ENCODE results near the gene ARHGEF6.
"Not testable (repeated sequence)": the region's sequence is repeated elsewhere in the genome, so short reads cannot be mapped to it uniquely, and the experiment has no call there.

ARHGEF6 gene

DNA sequence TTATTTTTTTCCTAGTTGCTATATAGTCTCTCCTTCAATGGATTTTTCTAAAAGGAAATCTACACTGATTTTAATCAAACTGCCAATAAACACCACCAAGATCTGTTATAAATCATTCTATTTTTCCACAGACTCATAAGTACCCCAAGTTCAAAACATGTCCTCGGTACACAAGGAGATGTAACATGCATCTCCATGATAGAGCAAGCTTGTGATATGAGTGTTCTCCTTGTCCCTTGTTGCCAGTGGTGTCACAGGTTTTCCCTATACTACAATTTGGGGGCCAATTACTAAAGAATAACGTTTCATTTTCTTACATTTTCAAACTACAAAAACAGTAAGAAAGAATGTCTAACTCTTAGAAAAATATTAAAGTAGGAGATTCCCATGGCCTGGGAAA is 491 bp downstream of the ARHGEF6 start:
- no peak for DNase-seq

DNA sequence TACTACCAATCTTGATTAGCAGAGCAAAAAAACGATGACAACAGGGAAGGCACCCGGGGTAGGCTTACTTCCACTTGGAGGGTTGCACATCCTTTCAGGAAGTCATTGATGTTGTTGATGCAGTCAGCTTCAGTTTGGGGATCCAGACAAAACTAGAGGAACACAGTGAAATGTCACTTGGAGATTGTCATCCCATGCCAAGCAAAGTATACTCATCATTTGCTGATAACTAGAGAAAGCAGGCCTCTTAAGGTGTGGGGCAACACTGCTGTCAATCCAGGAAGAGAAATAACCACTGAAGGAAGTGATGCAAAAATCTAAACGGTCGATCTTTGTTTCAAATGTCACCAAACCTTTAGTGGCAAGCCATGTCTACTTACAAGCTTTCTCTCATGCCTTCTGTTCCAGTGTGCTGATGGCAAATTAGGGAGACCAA is 1.4 kb downstream of the ARHGEF6 start:
- DNase-seq: no peak

GRCh38 chrX:136778916-136779315 is 1.8 kb downstream of the ARHGEF6 start:
- DNase-seq: no peak

- DNase-seq: no peak
Measured at GRCh38 chrX:136778020-136778419, 2.7 kb downstream of the ARHGEF6 start.

- no peak for DNase-seq
Measured at GRCh38 chrX:136773648-136774047, 7.1 kb downstream of the ARHGEF6 start.

- DNase-seq: not testable (repeated sequence)
Measured at GRCh38 chrX:136771869-136772268, 8.9 kb downstream of the ARHGEF6 start.

DNA sequence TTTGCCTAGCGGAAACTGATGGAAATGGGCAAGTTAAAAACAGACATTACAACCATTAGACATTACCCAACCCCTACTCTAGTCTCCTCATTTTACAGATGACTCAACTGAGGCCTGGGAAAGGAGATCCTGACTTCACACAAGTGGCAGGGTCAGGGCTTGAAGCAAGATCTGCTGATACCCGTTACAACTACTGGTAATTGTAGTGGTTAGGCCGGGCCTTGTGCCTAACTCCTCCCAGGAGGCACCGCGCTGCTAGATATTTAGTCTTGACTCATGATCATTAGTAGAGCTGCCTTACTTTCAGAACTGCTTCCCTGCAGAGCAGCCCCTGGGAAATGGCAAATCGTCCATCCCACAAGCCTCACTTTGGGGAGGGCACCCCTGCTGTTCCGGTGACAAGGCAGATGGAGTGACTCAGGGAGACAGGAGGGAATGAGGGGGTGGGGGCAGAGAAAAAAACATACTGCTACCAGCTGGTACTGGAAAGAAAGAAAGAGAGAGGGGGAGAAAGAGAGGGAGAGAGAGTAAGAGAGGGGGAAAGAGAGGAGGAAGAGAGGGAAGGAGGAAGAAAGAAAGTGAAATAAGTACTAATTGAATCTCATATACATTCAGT is 12.2 kb downstream of the ARHGEF6 start:
- peak; percentile 93 for DNase-seq

DNA sequence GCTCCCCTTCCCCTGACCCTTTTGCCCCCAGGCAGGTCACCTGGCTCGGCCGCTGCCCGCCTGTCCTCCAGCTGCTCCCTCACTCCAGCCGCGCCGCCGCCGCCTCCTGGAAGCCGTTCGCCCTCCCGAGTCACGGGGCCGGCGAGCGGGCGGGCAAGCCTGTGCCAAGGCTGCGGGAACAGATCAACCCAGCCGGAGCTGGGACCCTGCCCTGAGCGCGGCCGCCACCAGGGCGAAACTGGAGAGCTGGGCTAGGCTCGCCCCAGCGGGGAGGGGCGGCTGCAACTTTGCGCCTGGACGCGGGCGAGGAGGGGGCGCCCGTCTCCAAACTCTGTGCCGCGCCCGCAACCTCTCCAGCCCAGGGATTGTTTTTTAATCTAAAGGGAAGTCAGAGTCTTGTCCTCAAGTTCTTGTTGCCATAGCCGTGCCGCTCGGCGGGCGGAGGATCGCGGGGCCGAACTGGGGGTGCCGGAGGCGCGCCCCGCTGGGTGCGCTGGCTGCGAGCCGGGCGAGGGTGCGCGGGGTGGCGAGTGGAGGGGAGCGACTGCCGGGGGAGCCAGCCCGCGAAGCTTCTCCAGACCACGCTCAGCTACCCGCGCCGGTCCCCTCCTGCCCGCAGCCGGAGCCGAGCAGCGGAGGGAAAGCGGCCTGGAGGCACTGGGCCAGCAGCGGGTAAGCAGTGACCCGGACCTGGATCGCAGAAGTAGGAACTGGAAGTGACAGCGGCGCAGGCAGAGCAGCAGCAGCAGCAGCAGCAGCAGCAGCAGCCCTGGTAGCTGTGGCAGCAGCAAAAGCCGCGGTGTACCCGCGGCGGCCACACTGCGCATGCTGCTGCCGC is 13.4 kb downstream of the ARHGEF6 start:
- peak; percentile 59 for DNase-seq

DNA sequence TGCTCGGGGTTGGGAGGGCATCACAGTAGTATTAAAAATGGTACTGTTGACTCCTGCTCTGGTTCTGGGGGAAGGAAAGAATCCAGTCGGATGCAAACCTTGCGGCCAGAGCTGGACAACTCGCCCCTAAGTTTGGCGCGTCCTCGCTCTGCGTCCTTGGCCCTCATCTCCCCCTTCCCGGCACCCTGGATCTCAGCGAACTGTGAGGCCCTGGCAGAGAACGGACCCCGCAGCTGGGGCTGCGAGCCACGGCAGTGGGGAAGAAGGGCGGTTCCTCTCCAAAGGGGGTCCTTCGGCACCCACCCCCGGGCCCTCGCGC is 14.0 kb downstream of the ARHGEF6 start:
- DNase-seq: no peak

DNA sequence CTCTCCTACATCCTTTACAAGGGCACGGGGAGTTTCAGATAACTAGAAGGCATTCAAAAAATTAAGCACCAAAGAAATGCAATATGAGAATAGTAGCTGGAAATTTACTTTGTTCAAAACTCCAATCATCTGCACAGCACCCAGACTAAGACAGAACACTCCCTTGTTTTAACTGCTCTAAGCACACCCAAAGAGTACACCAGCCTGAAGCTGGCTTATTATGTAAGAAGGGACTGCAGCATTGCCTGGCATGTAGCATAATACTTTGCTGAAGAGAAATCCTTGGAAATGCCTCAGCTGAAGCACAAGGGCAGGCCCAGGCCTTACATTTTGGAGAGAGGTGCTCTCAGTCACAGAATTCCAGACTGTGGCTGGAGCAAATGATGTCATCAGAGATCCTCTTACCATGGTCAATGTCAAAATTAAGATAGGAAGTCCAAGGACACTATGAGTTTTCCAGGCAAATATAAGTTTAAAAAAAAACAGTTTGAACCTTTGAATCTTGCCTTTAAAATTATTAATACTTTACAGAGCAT is 14.8 kb downstream of the ARHGEF6 start:
- no peak for DNase-seq

- DNase-seq: no peak
Measured at GRCh38 chrX:136764206-136764605, 16.5 kb downstream of the ARHGEF6 start.

GRCh38 chrX:136762820-136763452 is 17.8 kb downstream of the ARHGEF6 start:
- no peak for DNase-seq

DNA sequence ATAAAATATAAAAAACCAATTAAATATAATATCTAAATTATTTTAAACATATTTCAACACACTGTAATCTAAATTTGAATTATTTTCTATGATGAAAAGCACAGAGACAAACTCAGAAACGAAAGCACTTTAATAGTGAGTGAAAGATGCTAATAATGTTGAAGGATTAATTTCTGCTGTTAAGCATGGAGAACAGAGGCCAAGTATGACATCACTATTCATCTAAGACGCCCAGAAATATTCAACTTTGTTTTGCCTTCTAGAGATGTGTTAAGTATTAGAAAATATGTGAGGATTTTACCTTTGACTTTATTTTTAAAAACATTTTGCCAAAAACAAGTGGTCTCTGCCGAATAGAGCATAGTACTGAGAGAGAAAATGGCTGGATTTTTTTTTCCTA is 19.3 kb downstream of the ARHGEF6 start:
- no peak for DNase-seq

GRCh38 chrX:136759968-136760367 is 20.8 kb downstream of the ARHGEF6 start:
- DNase-seq: no peak

DNA sequence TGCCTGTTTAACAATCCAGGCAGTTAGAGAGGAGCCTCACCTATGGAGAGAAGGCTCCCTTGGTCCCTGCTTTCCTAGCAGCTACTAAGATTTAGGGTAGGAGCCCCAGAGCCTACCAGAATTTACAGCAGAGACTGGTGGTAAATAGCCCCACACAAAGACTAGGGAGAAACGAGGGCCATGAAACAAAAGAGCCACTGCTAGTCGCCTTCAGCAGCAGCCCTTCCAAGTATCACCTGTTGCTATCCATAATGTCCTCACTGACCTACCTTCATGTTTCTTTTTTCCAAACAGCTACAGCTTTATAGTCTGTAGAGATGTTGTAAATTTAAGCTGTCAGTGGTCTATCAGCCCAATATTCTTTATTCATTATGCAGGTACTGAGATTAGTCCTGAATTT is 25.3 kb downstream of the ARHGEF6 start:
- no peak for DNase-seq

GRCh38 chrX:136754651-136755050 is 26.1 kb downstream of the ARHGEF6 start:
- no peak for DNase-seq

DNA sequence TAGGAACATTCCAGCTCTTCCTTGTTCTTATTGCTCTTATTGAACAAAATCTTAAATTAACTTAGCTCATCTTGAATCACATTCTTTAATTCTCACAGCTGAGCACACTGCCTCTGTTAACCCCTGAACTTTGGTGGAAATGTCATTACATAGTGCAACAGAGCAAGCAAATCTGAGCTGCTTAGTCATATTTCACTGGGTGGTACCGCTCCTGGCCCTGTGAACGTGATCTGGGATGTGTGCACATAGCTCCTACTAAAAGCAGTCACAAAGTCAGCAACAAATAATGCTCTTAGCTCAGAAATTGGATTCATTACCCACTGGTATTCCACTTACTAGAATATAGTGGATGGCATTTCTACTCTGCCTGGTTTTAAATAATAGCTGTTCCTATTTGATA is 27.9 kb downstream of the ARHGEF6 start:
- no peak for DNase-seq

- no peak for DNase-seq
Measured at GRCh38 chrX:136752346-136752745, 28.4 kb downstream of the ARHGEF6 start.

DNA sequence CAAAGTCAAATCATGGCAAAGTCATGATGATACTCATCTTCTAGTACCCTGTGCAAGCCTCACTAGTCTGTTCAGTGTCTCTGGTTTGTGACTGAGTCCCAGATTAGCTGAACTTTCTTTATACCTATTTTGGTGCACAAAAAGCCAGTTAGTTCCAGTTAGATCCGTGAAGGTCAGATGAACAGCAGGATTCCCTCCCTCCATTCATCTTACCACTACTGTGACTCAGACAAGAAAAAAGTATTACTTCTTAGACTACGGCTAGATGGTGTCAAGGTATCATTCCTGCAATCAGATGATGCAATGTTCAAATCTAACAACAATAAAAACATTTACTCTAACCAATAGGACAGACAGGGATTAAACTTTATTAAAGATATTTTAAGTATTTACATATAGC is 30.4 kb downstream of the ARHGEF6 start:
- DNase-seq: no peak

DNA sequence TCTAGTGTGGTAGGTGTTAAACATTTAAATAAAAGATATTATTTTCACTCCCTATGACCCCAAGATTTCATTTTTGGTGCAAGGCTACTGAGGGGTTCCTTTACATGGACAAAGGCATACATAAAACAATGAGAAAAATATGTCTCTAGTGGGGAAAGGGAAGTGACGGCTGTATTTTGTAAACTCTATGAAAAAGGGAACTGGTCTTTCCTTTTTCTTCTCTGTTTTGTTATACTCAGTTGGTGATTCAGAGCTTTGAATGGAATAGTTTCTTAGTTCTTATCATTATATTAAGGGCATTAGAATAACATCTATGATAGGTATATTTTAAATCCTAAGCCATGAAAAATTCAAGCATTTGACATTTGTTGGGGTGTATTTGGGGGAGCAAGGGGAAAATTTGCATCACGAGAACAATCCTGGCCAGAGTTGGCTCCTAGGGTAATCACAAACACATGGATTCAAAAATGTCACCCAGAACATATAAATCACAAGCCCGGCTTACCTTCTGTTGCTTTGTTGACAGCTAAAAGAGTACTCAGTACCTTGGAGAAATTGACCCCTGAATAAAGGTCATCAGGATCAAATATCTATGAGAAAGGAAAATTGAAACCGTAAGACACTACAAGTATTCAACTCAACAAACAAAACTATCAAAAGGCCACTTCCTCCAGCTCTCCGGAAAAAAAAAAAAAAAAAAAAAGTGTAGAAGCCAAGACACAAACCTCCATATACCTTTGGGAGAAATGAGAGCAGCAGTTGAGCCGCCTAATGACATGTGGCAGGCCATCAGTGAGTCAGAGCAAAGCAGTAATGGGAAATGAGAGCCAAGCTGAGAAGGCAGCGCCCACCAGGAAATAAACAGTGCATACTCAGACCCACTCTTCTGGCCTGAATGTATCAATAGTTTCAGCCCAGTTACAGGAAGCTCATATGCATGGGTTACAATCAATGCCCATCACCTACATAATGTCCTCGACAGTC is 33.4 kb downstream of the ARHGEF6 start:
- no peak for DNase-seq

- DNase-seq: no peak
Measured at GRCh38 chrX:136745215-136746173, 35.2 kb downstream of the ARHGEF6 start.

Measured in fibroblast of skin of right quadriceps (primary cell).